ENCODE measurements around the gene LTB. TPM values are rescaled to one million over a fixed set of nuclear protein-coding genes. Genes with fewer than 3 reads are reported as not detected.

The LTB gene
- polyA plus RNA-seq, 3 donors: 12.6 to 25.5 (median 21.6) TPM

DNA sequence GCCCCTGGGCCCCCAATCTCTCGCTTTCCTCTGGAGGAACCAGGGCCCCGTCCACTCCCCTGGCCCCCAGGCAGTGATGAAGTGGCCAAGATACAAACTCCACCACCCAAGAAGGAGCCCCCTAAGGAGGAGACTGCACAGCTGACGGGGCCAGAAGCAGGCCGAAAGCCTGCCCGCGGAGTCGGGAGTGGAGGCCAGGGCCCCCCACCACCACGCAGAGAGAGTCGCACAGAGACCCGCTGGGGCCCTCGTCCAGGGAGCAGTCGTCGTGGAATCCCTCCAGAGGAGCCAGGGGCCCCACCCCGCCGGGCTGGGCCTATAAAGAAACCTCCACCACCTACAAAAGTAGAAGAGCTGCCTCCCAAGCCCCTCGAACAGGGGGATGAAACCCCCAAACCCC lies 49.0 kb upstream of the LTB start:
- Mint-ChIP-seq H3K36me3 (peaks cover 94 to 99% of the 10 kb centered on the region in 2 donors), H3K27ac (peak overlapping the region in 1 of 7 donors; percentile 11), H3K4me1 (no peaks in the 10 kb centered on the region), H3K4me3 (no peak overlapping the region), H3K9me3 (no peaks in the 10 kb centered on the region), H3K27me3 (ENCODE audit: low read depth in 3 of 3) (peaks cover 0 to 3% (median 0%) of the 10 kb centered on the region in 3 donors)
- TF ChIP-seq, protein P1, sequence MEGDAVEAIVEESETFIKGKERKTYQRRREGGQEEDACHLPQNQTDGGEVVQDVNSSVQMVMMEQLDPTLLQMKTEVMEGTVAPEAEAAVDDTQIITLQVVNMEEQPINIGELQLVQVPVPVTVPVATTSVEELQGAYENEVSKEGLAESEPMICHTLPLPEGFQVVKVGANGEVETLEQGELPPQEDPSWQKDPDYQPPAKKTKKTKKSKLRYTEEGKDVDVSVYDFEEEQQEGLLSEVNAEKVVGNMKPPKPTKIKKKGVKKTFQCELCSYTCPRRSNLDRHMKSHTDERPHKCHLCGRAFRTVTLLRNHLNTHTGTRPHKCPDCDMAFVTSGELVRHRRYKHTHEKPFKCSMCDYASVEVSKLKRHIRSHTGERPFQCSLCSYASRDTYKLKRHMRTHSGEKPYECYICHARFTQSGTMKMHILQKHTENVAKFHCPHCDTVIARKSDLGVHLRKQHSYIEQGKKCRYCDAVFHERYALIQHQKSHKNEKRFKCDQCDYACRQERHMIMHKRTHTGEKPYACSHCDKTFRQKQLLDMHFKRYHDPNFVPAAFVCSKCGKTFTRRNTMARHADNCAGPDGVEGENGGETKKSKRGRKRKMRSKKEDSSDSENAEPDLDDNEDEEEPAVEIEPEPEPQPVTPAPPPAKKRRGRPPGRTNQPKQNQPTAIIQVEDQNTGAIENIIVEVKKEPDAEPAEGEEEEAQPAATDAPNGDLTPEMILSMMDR (IDR thresholded peaks at IDR 0.05): no peak
- H3K27me3 ChIP-seq (ENCODE audit: control insufficient read depth in 2 of 2, insufficient read depth in 2 of 2, low read length in 2 of 2): no peaks in the 10 kb centered on the region
- H3K79me2 ChIP-seq (ENCODE audit: insufficient read depth, low read length): peaks cover 47% of the 10 kb centered on the region
- no peak overlapping the region for H3K27ac ChIP-seq (ENCODE audit: low read depth in 1 of 2, low read length in 2 of 2)
- intact Hi-C loops (cut with micrococcal nuclease): no loop called here
- no peaks in the 10 kb centered on the region for H3K9me3 ChIP-seq (replicated peaks in 1 of 2; ENCODE audit: control insufficient read depth in 1 of 2, insufficient read depth in 1 of 2, low read length in 2 of 2)
- no peak for DNase-seq
- no peak overlapping the region for H3K4me3 ChIP-seq (replicated peaks in 1 of 3; ENCODE audit: low read depth in 2 of 3, low read length in 3 of 3)
- peaks cover 86% of the 10 kb centered on the region for H4K20me1 ChIP-seq (ENCODE audit: insufficient read depth, low read length)
- H3K4me2 ChIP-seq (replicated peaks; ENCODE audit: extremely low read depth, low read length, poor library complexity, severe bottlenecking): no peak overlapping the region
- peaks cover 97 to 100% of the 10 kb centered on the region in 2 donors for H3K36me3 ChIP-seq (replicated peaks in 1 of 2; ENCODE audit: control insufficient read depth in 1 of 2, insufficient read depth in 2 of 2, low read length in 2 of 2)
- H2AFZ ChIP-seq (ENCODE audit: insufficient read depth, low read depth, low read length, poor library complexity, severe bottlenecking): no peak overlapping the region
- no peak overlapping the region for H3K9ac ChIP-seq (ENCODE audit: insufficient read depth, low read length, poor library complexity, severe bottlenecking)
- WGBS (ENCODE audit: insufficient coverage): 85% methylated on average over 4 of the region's 16 CpGs
- H3K4me1 ChIP-seq (ENCODE audit: control insufficient read depth in 1 of 2, insufficient read depth in 2 of 2, low read length in 2 of 2): no peaks in the 10 kb centered on the region

DNA sequence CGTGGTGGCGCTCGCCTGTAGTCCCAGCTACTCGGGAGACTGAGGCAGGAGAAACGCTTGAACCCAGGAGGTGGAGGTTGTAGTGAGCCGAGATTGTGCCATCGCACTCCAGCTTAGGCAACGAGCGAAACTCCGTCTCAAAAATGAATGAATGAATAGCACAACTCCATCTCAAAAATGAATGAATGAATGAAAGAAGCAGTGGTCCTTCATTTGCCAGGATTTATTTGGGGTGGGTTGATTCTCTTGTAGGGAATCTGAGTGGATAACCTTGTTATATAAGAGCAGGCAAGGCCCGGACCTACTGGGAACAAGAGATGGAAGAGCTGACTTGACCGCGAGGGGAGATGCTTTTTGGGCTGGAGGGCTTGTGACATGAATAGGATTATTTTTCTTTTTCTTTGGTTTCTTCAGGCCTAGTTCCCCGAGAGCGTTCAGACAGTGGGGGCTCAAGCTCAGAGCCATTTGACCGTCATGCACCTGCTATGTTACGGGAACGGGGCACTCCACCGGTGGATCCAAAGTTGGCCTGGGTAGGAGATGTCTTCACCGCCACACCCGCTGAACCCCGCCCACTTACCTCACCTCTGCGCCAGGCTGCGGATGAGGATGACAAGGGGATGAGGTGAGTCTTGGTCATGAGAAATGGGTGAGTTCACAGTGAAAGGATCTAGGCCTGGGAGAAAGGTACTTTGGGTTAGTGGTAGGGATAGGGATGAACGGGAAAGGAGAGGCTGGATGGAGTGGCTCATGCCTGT lies 48.1 kb upstream of the LTB start:
- Mint-ChIP-seq H3K27ac (peak overlapping the region in 3 of 7 donors; percentile 43 to 70 (median 48)), H3K36me3 (peaks cover 94 to 99% of the 10 kb centered on the region in 2 donors), H3K4me3 (peak overlapping the region in 1 of 2 donors; percentile 31)

More for the DNA sequence above, 48.1 kb upstream of the LTB start:
- Histone ChIP-seq H2AFZ (ENCODE audit: insufficient read depth, low read depth, low read length, poor library complexity, severe bottlenecking) (no peak overlapping the region), H3K27ac (ENCODE audit: low read depth in 1 of 2, low read length in 2 of 2) (no peak overlapping the region), H3K27me3 (ENCODE audit: control insufficient read depth in 2 of 2, insufficient read depth in 2 of 2, low read length in 2 of 2) (no peaks in the 10 kb centered on the region), H3K4me3 (replicated peaks in 1 of 3; ENCODE audit: low read depth in 2 of 3, low read length in 3 of 3) (no peak overlapping the region), H3K9ac (ENCODE audit: insufficient read depth, low read length, poor library complexity, severe bottlenecking) (no peak overlapping the region), H3K36me3 (replicated peaks in 1 of 2; ENCODE audit: control insufficient read depth in 1 of 2, insufficient read depth in 2 of 2, low read length in 2 of 2) (peaks cover 97 to 100% of the 10 kb centered on the region in 2 donors), H3K79me2 (ENCODE audit: insufficient read depth, low read length) (peaks cover 51% of the 10 kb centered on the region), H4K20me1 (ENCODE audit: insufficient read depth, low read length) (peaks cover 83% of the 10 kb centered on the region), H3K4me2 (replicated peaks; ENCODE audit: extremely low read depth, low read length, poor library complexity, severe bottlenecking) (no peak overlapping the region), H3K9me3 (replicated peaks in 1 of 2; ENCODE audit: control insufficient read depth in 1 of 2, insufficient read depth in 1 of 2, low read length in 2 of 2) (no peaks in the 10 kb centered on the region), H3K4me1 (ENCODE audit: control insufficient read depth in 1 of 2, insufficient read depth in 2 of 2, low read length in 2 of 2) (no peaks in the 10 kb centered on the region)
- TF ChIP-seq, protein P1 (IDR thresholded peaks at IDR 0.05): no peak
- intact Hi-C loops (cut with micrococcal nuclease): no loop called here
- Mint-ChIP-seq H3K9me3 (no peaks in the 10 kb centered on the region), H3K27me3 (ENCODE audit: low read depth in 3 of 3) (peaks cover 0 to 3% (median 0%) of the 10 kb centered on the region in 3 donors), H3K4me1 (no peaks in the 10 kb centered on the region)
- DNase-seq: no peak
- WGBS (ENCODE audit: insufficient coverage): 92% methylated on average over 9 of the region's 25 CpGs

Measured in CD14-positive monocyte (primary cell).